SK-N-SH (cell line): ENCODE data around the gene LBR.

Source experiments
- CHD2 ChIP-seq: fragments of 150-350 bp; IDR thresholded peaks from 2 replicates; pipeline ENCODE4 v1.6.1; 2018; ENCODE audit warnings: low read length; ENCODE audit not compliant: partially characterized antibody
- CTCF ChIP-seq: fragments of 200-600 bp; sonication (generic); IDR thresholded peaks from 2 replicates; pipeline ENCODE4 v1.6.1; 2017; ENCODE audit warnings: antibody characterized with exemption, mild to moderate bottlenecking, moderate library complexity
- JUND ChIP-seq: IDR thresholded peaks from 2 replicates; pipeline ENCODE4 v1.4.0; 2012
- POLR2AphosphoS5 ChIP-seq: IDR thresholded peaks from 2 replicates; pipeline ENCODE4 v1.6.1; 2012; ENCODE audit warnings: low read depth, low read length
- RFX5 ChIP-seq: IDR thresholded peaks from 2 replicates; pipeline ENCODE4 v1.6.1; 2012; ENCODE audit warnings: mild to moderate bottlenecking, improper control_type of control experiment, low read length

- no peak for TF ChIP-seq RFX5
- TF ChIP-seq JUND: no peak
- no peak for TF ChIP-seq CTCF
- no peak for TF ChIP-seq CHD2
- TF ChIP-seq POLR2AphosphoS5: no peak
Measured at GRCh38 chr1:225446595-225446960, 18.7 kb upstream of the LBR start.
